GM12801 (cell line): ENCODE results near the gene C1QA.

Source experiments
- TF ChIP-seq, protein P1 (sequence below): IDR thresholded peaks from one replicate; pipeline ENCODE4 v1.5.1; 2011; ENCODE audit warnings: control low read depth; ENCODE audit not compliant: insufficient read length; ENCODE audit errors: extremely low read depth

The C1QA gene

DNA sequence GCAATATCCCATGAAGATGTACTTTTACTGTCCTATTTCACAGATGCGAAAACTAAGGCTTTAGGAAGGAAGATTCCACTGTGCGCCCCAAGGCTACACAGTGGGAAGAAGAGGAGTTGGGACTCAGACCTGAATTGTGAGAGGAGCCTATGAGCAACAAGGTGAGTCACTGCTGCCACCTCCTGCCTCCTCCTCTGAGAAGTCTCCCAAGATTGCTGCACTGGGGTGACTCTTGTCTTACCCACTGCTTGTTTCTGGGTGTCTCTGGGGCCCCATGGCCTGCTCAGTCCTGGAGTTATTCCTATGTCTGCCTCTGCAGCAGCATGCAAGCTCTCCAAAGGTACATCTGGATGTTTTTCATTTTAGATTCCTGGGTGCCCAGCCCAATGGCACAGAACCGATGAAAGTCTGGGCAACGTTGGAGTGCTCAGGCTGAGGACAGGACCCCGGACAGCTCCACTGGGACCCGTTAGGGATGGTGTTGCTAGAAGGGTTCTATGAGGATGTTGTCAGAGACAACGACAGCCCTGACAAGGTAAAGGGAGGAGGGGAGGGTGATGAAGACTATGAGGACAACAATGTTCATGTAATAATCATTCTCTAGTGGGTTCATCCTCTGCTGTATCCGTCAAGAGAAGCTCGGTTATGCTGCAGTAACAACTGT, 11.0 kb upstream of the C1QA start:
- TF ChIP-seq, protein P1, sequence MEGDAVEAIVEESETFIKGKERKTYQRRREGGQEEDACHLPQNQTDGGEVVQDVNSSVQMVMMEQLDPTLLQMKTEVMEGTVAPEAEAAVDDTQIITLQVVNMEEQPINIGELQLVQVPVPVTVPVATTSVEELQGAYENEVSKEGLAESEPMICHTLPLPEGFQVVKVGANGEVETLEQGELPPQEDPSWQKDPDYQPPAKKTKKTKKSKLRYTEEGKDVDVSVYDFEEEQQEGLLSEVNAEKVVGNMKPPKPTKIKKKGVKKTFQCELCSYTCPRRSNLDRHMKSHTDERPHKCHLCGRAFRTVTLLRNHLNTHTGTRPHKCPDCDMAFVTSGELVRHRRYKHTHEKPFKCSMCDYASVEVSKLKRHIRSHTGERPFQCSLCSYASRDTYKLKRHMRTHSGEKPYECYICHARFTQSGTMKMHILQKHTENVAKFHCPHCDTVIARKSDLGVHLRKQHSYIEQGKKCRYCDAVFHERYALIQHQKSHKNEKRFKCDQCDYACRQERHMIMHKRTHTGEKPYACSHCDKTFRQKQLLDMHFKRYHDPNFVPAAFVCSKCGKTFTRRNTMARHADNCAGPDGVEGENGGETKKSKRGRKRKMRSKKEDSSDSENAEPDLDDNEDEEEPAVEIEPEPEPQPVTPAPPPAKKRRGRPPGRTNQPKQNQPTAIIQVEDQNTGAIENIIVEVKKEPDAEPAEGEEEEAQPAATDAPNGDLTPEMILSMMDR: no peak

DNA sequence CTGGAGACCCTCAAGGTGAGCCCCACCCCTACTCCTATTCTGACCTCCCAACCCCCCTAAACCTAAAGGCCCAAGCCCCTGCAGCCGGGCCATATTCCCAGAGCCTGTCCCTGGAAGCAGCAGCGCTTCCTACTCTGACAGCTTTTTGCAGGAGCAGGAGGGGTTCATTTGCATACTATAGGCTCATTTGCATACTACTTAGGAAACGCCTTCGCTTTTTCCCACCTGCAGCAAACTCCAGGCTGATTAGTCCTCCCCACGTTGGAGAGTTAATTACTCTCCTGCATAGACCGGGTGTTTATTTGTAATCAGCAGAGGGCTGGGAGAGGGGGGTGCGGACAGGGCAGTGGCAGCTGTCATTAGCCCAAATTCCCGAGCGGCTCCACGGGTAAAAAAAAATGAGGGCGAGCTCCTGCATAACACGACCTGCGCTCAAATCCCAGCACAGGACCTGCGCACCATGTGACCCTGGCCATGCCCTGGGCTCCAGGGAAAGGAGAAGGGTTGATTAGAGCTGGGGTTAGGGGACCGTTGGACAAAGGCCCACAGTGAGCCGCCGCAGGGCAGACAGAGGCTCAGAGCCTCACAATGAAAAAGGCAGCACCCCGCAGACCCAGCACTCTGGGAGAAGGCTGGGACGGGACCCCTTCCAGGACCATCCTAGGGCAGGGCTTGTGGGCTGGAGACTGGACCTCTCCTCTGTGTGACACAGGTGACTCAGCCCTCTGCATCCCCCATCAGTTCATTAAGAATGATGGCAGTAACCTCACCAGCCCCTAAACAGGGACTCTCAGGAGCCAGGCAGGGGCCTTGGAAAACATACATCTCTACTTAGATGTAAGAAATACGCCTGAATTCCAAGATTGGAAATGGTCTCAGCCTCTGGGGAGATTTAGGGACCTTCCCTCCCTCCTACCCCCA, 9.9 kb upstream of the C1QA start:
- TF ChIP-seq, protein P1: no peak

DNA sequence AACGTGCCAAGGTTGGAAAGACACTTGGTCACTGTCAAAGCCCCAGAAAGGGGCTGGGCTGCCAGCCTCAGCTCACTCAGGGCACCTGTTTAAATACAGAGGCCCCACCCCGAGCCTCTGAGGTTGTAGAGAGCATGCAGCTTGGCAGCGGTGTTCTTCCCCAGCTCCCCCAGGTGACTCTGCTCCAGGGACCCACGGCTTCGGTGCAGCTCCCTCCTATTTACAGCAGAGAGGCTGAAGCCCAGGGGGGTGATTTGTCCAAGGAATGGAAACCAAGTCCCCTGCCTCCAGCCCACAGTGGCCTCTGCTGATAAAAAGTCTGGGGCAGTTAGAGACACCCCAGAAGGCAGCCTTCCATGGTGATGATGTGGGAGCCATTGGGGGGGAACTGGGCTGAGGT, 9.1 kb upstream of the C1QA start:
- TF ChIP-seq, protein P1: no peak

DNA sequence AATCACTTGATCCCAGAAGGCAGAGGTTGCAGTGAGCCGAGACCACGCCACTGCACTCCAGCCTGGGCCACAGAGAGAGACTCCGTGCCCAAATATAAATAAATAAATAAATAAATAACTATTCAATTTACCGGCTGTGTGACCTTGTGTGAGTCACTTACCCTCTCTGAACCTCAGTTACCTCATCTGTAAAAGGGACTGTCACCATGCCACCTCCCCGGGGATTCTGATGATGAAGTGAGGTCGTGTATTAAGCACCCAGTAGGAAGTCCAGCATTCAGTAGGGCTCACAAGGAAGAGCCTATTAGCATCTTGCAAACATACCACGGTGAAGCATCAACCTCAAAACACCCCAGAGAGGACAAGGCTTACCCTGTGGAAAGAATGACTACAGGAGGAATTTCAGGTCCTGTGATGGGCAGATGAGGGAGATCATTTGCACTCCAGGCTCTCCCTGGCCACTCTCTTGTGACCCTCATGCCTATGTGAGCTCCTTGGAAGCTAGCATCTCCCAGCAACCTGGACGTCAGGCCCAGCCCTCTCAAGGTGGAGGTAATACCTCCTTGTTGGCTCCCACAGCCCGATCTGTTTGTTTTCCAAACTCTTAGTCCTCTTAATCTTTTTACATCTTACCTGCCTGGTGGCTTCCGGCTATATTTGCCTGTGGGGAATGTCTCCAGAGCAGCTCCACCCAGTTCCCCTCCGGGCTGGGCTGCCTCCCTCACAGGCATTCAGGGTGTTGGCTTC, 7.6 kb upstream of the C1QA start:
- TF ChIP-seq, protein P1: no peak

DNA sequence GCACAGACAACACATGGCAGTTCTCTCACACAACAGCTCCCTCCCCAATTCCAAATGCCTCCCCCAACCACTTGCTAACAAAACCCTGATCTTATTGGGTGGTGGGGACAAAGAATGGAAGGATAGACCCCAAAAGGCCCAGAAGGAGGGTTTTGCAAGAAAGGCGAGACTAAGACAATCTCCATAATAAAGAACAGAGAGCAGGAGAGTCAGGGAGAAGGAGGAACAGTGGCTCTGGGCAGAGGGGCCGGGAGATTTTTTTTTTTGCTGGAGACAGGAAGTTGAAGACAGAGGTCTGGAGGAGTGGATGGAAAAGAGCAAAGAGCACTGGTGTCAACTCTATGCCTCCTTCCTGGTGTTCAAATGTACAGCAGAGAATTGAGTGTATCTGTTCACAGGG, 6.5 kb upstream of the C1QA start:
- TF ChIP-seq, protein P1: no peak

DNA sequence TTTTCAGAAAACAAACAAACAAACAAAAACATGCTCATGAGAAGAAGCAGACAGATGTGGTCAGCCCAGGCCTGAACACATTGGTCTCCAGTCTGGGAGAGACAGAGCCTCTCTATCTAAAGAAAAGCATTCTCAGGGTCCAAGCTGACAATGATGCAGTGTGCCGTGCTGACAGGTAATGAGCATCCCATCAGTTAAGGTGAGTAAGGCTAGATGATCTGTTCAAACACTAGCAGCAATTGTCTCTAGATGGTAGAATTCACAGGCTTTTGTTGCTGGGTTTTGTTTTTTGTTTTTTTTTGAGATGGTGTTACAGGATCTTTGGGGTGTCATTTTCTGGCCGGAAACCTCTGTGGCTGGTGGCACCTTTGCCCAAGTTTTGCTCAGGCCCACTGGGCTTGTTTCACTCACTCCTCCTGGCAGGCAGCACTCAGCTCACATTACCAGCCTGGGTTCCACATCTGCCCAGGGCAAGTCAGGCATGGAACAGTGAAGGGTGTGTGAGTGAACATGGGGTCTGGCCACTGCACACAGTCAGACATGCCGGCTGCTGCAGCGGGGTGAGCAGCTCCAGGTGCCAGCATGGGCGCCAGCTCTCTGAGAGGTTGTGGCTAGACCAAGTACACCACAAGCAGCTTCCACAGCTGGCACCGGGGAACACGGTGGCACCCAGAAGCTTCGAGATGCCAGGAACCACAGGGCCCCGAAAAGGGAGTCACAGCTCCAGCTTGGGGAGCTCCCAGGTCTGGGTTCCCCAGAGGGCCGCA, 2.5 kb upstream of the C1QA start:
- TF ChIP-seq, protein P1: no peak
